ENCODE results near the gene BFAR. TPM values are rescaled to one million over a fixed set of nuclear protein-coding genes. Genes with fewer than 3 reads are reported as not detected.

BFAR gene
- total and polyA plus RNA-seq, 9 of the 15 experiments (the other 6 are each of a cell fraction or from before 2014, with no cell fraction given), result 45.0 to 82.6 (median 60.4) TPM

- no peak for TF ChIP-seq MGA (IDR thresholded peaks at IDR 0.05)
- TF ChIP-seq ZNF644 (tag; IDR thresholded peaks at IDR 0.05; ENCODE audit: low read depth), result no peak
These were observed 24.1 kb upstream of the BFAR start (continued) for GRCh38 chr16:14608604-14609003.

Data from K562 (cell line).